Ectodermal cell (in vitro differentiated cells): ENCODE results near the gene LMTK2.

Source experiments
- H3K27ac ChIP-seq: 2 replicates; pipeline ENCODE4 v1.7.0; 2013; ENCODE audit warnings: mild to moderate bottlenecking, low read depth, low read length; ENCODE audit not compliant: insufficient read depth, poor library complexity, severe bottlenecking
- H3K27me3 ChIP-seq: 2 replicates; pipeline ENCODE4 v1.7.0; 2013; ENCODE audit warnings: mild to moderate bottlenecking, low read length; ENCODE audit not compliant: insufficient read depth, control insufficient read depth, poor library complexity, severe bottlenecking
- H3K36me3 ChIP-seq: one replicate; pipeline ENCODE4 v1.7.0; 2013; ENCODE audit warnings: low read length; ENCODE audit not compliant: control insufficient read depth, insufficient read depth
- H3K4me1 ChIP-seq: one replicate; pipeline ENCODE4 v1.7.0; 2013; ENCODE audit warnings: low read length; ENCODE audit not compliant: control insufficient read depth, insufficient read depth
- H3K4me3 ChIP-seq: 2 replicates; pipeline ENCODE4 v1.7.0; 2013; ENCODE audit warnings: low read depth, low read length, control low read depth; ENCODE audit not compliant: insufficient read depth
- H3K9me3 ChIP-seq: 2 replicates; pipeline ENCODE4 v1.7.0; 2013; ENCODE audit warnings: mild to moderate bottlenecking, low read length, moderate library complexity; ENCODE audit not compliant: control insufficient read depth
- WGBS, 2 experiments: methylation state at CpG; one replicate each; pipeline ENCODE4 v1.1.7; 2013; ENCODE audit warnings: missing lambda C conversion rate in 2 of 2; 5-methylcytosine and 5-hydroxymethylcytosine counted together

Gene LMTK2

GRCh38 chr7:98135984-98136383 is 29.3 kb downstream of the LMTK2 start:
- H3K4me3 ChIP-seq: no peak overlapping the region
- 82 to 94% methylated on average over 4 to 5 of the region's 5 CpGs for WGBS, 2 experiments
- peaks cover 11% of the 10 kb centered on the region for H3K36me3 ChIP-seq
- peaks cover 5% of the 10 kb centered on the region for H3K4me1 ChIP-seq
- H3K9me3 ChIP-seq: no peaks in the 10 kb centered on the region
- no peak overlapping the region for H3K27ac ChIP-seq
- peaks cover 9% of the 10 kb centered on the region for H3K27me3 ChIP-seq

- Histone ChIP-seq H3K27me3 (peaks cover 9% of the 10 kb centered on the region), H3K36me3 (peaks cover 11% of the 10 kb centered on the region), H3K9me3 (no peaks in the 10 kb centered on the region), H3K27ac (no peak overlapping the region), H3K4me1 (peaks cover 1% of the 10 kb centered on the region), H3K4me3 (no peak overlapping the region)
- WGBS, 2 experiments: 94 to 96% methylated on average over 5 of the region's 5 CpGs
These were observed 29.8 kb downstream of the LMTK2 start for GRCh38 chr7:98136423-98136822.

- no peak overlapping the region for H3K4me3 ChIP-seq
- WGBS, 2 experiments: 94 to 96% methylated on average over 3 of the region's 4 CpGs
- H3K36me3 ChIP-seq: peaks cover 11% of the 10 kb centered on the region
- no peaks in the 10 kb centered on the region for H3K4me1 ChIP-seq
- no peaks in the 10 kb centered on the region for H3K9me3 ChIP-seq
- H3K27ac ChIP-seq: no peak overlapping the region
- peaks cover 9% of the 10 kb centered on the region for H3K27me3 ChIP-seq
These were observed 30.6 kb downstream of the LMTK2 start for GRCh38 chr7:98137134-98137825.

GRCh38 chr7:98137826-98138151 is 31.1 kb downstream of the LMTK2 start:
- Histone ChIP-seq H3K4me3 (no peak overlapping the region), H3K27ac (no peak overlapping the region), H3K36me3 (peaks cover 11% of the 10 kb centered on the region), H3K9me3 (no peaks in the 10 kb centered on the region), H3K27me3 (peaks cover 9% of the 10 kb centered on the region), H3K4me1 (no peaks in the 10 kb centered on the region)
- WGBS, 2 experiments: 92 to 94% methylated on average over 4 of the region's 4 CpGs

- Histone ChIP-seq H3K9me3 (no peaks in the 10 kb centered on the region), H3K27ac (no peak overlapping the region), H3K36me3 (peaks cover 11% of the 10 kb centered on the region), H3K4me3 (no peak overlapping the region), H3K4me1 (no peaks in the 10 kb centered on the region), H3K27me3 (peaks cover 3% of the 10 kb centered on the region)
- WGBS, 2 experiments: 96 to 97% methylated on average over 6 of the region's 6 CpGs
These were observed 32.0 kb downstream of the LMTK2 start for GRCh38 chr7:98138672-98139071.

GRCh38 chr7:98142658-98143057 is 36.0 kb downstream of the LMTK2 start:
- peaks cover 10% of the 10 kb centered on the region for H3K36me3 ChIP-seq
- 93 to 99% methylated on average over 2 of the region's 2 CpGs for WGBS, 2 experiments

GRCh38 chr7:98148607-98149006 is 41.9 kb downstream of the LMTK2 start:
- no peak overlapping the region for H3K27ac ChIP-seq
- no peaks in the 10 kb centered on the region for H3K9me3 ChIP-seq
- no peak overlapping the region for H3K4me3 ChIP-seq
- H3K36me3 ChIP-seq: peaks cover 3% of the 10 kb centered on the region
- H3K27me3 ChIP-seq: no peaks in the 10 kb centered on the region
- 92 to 95% methylated on average over 5 of the region's 5 CpGs for WGBS, 2 experiments
- H3K4me1 ChIP-seq: no peaks in the 10 kb centered on the region

More at GRCh38 chr7:98142658-98143057, 36.0 kb downstream of the LMTK2 start:
- H3K27ac ChIP-seq: no peak overlapping the region
- no peaks in the 10 kb centered on the region for H3K4me1 ChIP-seq
- H3K9me3 ChIP-seq: no peaks in the 10 kb centered on the region
- no peak overlapping the region for H3K4me3 ChIP-seq
- H3K27me3 ChIP-seq: no peaks in the 10 kb centered on the region

GRCh38 chr7:98149116-98149692 is 42.5 kb downstream of the LMTK2 start:
- no peaks in the 10 kb centered on the region for H3K27me3 ChIP-seq
- WGBS, 2 experiments: 93 to 96% methylated on average over 6 of the region's 6 CpGs
- no peak overlapping the region for H3K4me3 ChIP-seq
- H3K4me1 ChIP-seq: no peaks in the 10 kb centered on the region
- H3K9me3 ChIP-seq: no peaks in the 10 kb centered on the region
- H3K36me3 ChIP-seq: peaks cover 3% of the 10 kb centered on the region
- H3K27ac ChIP-seq: no peak overlapping the region

GRCh38 chr7:98151884-98152283 is 45.2 kb downstream of the LMTK2 start:
- H3K4me3 ChIP-seq: no peak overlapping the region
- no peak overlapping the region for H3K27ac ChIP-seq
- WGBS, 2 experiments: 76 to 78% methylated on average over 4 to 5 of the region's 5 CpGs
- H3K4me1 ChIP-seq: no peaks in the 10 kb centered on the region
- no peaks in the 10 kb centered on the region for H3K27me3 ChIP-seq
- no peaks in the 10 kb centered on the region for H3K9me3 ChIP-seq
- peaks cover 13% of the 10 kb centered on the region for H3K36me3 ChIP-seq

- Histone ChIP-seq H3K27me3 (no peaks in the 10 kb centered on the region), H3K9me3 (no peaks in the 10 kb centered on the region), H3K4me3 (no peak overlapping the region), H3K27ac (no peak overlapping the region), H3K36me3 (peaks cover 16% of the 10 kb centered on the region), H3K4me1 (no peaks in the 10 kb centered on the region)
- 92 to 96% methylated on average over 5 of the region's 5 CpGs for WGBS, 2 experiments
These were observed 50.0 kb downstream of the LMTK2 start for GRCh38 chr7:98156700-98157099.
